ENCODE measurements around the gene THRB.

THRB gene

GRCh38 chr3:24264011-24264410 is 230.6 kb downstream of the THRB start:
- TF ChIP-seq CTCF (IDR thresholded peaks at IDR 0.05; ENCODE audit: control insufficient read depth, insufficient read depth, low read depth, low read length, missing control alignments), result no peak
- no peak overlapping the region for H3K4me3 ChIP-seq (ENCODE audit: control insufficient read depth, low read depth, low read length)
- no peak for DNase-seq (ENCODE audit: low read depth)

- TF ChIP-seq CTCF (IDR thresholded peaks at IDR 0.05; ENCODE audit: control insufficient read depth, insufficient read depth, low read depth, low read length, missing control alignments), result no peak
- no peak for DNase-seq (ENCODE audit: low read depth)
- H3K4me3 ChIP-seq (ENCODE audit: control insufficient read depth, low read depth, low read length), result no peak overlapping the region
These were observed 231.5 kb downstream of the THRB start for GRCh38 chr3:24263069-24263668.

- no peak for TF ChIP-seq CTCF (IDR thresholded peaks at IDR 0.05; ENCODE audit: control insufficient read depth, insufficient read depth, low read depth, low read length, missing control alignments)
- H3K4me3 ChIP-seq (ENCODE audit: control insufficient read depth, low read depth, low read length), result no peak overlapping the region
- DNase-seq (ENCODE audit: low read depth), result no peak
These were observed 233.1 kb downstream of the THRB start for GRCh38 chr3:24261521-24261920.

GRCh38 chr3:24259901-24260512 is 234.6 kb downstream of the THRB start:
- TF ChIP-seq CTCF (IDR thresholded peaks at IDR 0.05; ENCODE audit: control insufficient read depth, insufficient read depth, low read depth, low read length, missing control alignments), result no peak

GRCh38 chr3:24258727-24259600 is 235.7 kb downstream of the THRB start:
- H3K4me3 ChIP-seq (ENCODE audit: control insufficient read depth, low read depth, low read length), result no peak overlapping the region
- no peak for TF ChIP-seq CTCF (IDR thresholded peaks at IDR 0.05; ENCODE audit: control insufficient read depth, insufficient read depth, low read depth, low read length, missing control alignments)
- no peak for DNase-seq (ENCODE audit: low read depth)

More at GRCh38 chr3:24259901-24260512, 234.6 kb downstream of the THRB start:
- H3K4me3 ChIP-seq (ENCODE audit: control insufficient read depth, low read depth, low read length), result no peak overlapping the region
- no peak for DNase-seq (ENCODE audit: low read depth)

- no peak for TF ChIP-seq CTCF (IDR thresholded peaks at IDR 0.05; ENCODE audit: control insufficient read depth, insufficient read depth, low read depth, low read length, missing control alignments)
- no peak for DNase-seq (ENCODE audit: low read depth)
- H3K4me3 ChIP-seq (ENCODE audit: control insufficient read depth, low read depth, low read length), result no peak overlapping the region
These were observed 236.4 kb downstream of the THRB start for GRCh38 chr3:24258260-24258659.
